Tongue (tissue), 2 donors: Measurements from ENCODE around the gene PNISR. TPM values are rescaled to one million over a fixed set of nuclear protein-coding genes. Genes with fewer than 3 reads are reported as not detected.
"Not testable (repeated sequence)": the region's sequence is repeated elsewhere in the genome, so short reads cannot be mapped to it uniquely, and the experiment has no call there.

Source experiments
- DNase-seq: peaks from one replicate; pipeline ENCODE4 v3.0.0-alpha.2; 2015
- total RNA-seq: library from RNA; depleted of rRNA; stranded (reverse); fragments of >200 nt; gene quantifications from one replicate; pipeline ENCODE4 v1.2.3, GENCODE V29; 2014

PNISR gene, protein sequence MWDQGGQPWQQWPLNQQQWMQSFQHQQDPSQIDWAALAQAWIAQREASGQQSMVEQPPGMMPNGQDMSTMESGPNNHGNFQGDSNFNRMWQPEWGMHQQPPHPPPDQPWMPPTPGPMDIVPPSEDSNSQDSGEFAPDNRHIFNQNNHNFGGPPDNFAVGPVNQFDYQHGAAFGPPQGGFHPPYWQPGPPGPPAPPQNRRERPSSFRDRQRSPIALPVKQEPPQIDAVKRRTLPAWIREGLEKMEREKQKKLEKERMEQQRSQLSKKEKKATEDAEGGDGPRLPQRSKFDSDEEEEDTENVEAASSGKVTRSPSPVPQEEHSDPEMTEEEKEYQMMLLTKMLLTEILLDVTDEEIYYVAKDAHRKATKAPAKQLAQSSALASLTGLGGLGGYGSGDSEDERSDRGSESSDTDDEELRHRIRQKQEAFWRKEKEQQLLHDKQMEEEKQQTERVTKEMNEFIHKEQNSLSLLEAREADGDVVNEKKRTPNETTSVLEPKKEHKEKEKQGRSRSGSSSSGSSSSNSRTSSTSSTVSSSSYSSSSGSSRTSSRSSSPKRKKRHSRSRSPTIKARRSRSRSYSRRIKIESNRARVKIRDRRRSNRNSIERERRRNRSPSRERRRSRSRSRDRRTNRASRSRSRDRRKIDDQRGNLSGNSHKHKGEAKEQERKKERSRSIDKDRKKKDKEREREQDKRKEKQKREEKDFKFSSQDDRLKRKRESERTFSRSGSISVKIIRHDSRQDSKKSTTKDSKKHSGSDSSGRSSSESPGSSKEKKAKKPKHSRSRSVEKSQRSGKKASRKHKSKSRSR
- 189 TPM for total RNA-seq

- DNase-seq, result peak; percentile 99
Observed at GRCh38 chr6:99424761-99425646, at the start of gene PNISR. Gene PNISR, minus strand, starts transcription at chr6:99425308. Its CDS starts 10,649 bp downstream, at chr6:99414659.

- DNase-seq, result no peak
Observed at GRCh38 chr6:99473730-99474129, 48.6 kb upstream of the PNISR start.

- no peak for DNase-seq
Observed at GRCh38 chr6:99471638-99472037, 46.5 kb upstream of the PNISR start.

DNA sequence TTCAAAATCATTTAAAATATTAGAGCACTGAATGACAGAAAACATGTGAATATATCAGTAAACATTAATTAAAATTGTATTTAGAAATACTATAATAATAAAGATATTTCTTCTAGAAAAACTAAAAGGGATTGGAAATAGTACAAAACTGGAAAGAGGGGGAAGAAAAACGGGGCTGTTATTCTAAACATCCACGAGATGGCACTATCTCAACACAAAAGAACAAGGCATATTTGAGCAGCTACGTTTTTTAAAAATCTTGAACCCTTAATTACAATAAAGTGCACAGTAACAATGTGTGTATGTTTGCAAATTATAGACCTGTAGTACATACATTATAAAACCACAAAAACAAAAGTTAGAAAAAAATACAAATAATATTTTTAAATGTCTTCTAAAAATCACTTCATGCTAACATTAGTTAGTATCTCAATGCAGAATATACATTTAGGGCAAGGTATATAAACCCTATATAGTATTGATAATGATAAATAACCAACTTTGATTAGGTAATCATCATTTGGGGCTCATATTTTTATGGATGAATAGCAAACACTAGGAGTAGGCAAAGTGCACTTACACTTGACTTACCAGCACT, 42.5 kb upstream of the PNISR start:
- peak; percentile 35 for DNase-seq

GRCh38 chr6:99459133-99459532, 34.0 kb upstream of the PNISR start:
- not testable (repeated sequence) for DNase-seq

DNA sequence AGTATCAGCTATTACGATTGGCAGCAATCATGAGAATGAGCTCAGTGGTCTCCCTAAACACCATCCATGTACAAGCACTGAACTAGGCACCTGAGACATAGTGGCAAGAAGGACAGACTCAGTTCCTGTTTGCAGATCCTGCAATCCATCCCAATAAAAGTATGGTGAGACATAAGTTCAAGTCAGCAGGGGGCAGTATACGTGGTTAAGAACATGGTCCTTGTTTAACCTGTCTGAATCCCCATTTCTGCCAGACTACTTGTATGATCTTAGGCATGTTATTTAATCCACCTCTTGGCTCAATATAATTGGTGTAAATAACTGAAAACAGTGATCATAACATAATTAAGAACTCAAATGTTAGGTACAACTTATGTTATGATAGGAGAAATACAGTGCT, 33.2 kb upstream of the PNISR start:
- DNase-seq, result no peak

DNA sequence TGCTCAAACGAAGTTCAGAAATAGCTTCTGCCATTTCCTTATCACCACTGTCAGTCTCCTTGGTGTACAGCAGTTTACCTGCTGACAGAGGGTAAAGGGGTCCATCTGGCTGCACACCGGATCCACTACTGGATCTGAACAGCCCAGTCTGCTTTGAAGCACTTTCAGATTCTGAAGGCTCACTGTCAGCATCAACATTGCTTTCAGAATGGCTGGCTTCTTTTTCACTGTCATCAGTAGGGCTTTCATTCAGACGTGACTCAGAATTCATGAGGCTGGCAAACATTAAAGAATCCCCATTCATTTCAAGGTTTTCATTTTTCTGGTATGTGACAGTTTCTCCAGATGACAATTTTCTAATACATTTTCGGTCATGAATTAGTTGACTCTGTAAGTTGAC, 21.0 kb upstream of the PNISR start:
- no peak for DNase-seq

- peak; percentile 39 for DNase-seq
Observed at GRCh38 chr6:99434702-99435530, 9.8 kb upstream of the PNISR start.

- DNase-seq, result no peak
Observed at GRCh38 chr6:99432877-99433276, 7.8 kb upstream of the PNISR start.

DNA sequence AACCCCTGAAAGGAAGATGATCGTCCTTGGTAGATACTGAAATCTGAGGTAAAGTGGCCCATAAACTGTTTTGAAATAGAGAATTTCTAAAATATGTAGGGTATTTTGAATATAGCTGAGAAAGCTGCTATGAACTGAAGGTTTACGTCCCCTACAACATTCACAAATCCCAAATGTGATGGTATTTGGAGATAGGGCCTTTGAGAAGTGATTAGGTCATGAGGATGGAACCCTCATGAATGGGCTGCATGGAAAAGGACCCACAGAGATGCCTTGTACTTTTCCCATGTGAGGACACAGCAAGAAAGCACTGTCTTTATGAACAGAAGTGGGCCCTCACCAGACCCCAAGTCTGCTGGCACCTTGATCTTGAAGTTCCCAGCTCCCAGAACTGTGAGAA, 6.8 kb upstream of the PNISR start:
- no peak for DNase-seq

- no peak for DNase-seq
Observed at GRCh38 chr6:99427988-99428387, 2.9 kb upstream of the PNISR start.

DNA sequence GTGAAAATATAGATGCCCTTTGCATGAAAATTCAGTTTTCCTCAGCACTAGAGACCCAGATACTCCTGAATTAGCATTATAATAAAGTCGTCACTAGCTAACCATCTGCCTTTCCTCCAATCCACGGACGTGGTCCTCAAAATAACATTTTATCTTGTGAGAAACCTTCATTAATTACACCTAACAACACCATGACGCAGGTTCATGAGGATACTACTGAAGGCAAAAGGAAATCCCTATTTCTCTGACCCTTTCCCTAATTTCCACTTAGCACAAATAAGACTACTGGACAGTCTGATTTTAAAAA, 1.3 kb upstream of the PNISR start:
- DNase-seq, result no peak

GRCh38 chr6:99425647-99426450, 741 bp upstream of the PNISR start:
- peak; percentile 95 for DNase-seq

DNA sequence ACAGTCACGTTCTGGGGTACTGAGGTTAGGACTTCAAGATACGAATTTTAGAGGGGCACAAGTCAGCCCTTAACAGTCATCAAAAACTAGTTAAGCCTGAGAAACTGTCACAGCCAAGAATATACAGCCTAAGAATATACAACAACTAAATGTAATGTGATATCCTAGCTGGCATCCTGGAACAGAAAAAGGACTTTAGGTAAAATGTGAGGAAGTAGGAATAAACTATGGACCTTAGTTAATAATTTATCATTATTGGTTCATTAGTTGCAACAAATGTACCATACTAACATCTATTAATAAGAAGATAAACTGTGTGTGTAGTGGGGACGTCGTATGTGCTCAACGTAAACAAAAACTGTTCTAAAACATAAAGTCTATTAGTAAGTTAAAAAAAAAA, 1.1 kb downstream of the PNISR start:
- DNase-seq, result peak; percentile 3

DNA sequence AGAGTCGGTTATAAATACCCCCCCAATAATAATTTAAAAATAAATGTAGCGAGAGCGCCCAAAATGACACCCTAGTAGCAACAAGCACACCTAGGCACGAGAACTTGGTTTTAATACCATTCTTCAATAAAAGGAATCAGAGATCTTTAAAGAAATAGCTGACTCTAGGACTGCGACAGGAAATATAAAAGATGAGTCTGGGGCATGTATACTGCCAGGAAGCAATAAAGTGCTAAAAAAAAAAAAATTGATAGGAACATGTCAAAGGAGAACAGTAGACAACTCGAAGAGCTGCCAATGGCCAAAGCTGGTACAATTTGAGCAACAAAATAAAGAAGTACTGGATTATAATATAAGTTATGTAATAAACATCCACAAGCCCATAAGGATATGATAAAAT, 2.2 kb downstream of the PNISR start:
- DNase-seq, result no peak

- no peak for DNase-seq
Observed at GRCh38 chr6:99416892-99417767, 8.0 kb downstream of the PNISR start.

GRCh38 chr6:99416226-99416625, 8.9 kb downstream of the PNISR start:
- DNase-seq, result no peak

DNA sequence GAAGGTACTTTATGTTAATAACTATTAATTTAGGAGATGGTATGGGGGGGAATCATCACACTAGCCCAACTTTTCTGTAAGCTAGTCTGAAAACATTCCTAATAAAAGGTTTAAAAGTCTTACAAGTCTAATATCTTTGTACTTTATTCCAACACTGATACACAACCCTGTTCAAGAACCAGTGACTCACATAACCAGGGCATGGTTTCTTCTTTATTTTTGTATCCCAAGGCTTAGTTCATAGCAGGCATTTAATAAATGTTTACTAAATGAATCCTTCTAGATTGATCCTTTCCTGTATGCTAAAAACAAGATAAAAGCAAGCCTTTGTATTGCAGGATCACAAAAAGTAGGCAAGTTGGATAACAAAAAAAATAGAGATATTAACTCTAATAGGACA, 9.7 kb downstream of the PNISR start:
- DNase-seq, result no peak

- DNase-seq, result no peak
Observed at GRCh38 chr6:99412065-99412464, 13.0 kb downstream of the PNISR start.
